ENCODE results near the gene CFAP119. TPM values are rescaled to one million over a fixed set of nuclear protein-coding genes. Genes with fewer than 3 reads are reported as not detected.

The CFAP119 gene
- total and polyA plus RNA-seq, 2 of the 8 experiments (the other 6 are each of a cell fraction or from before 2014, with no cell fraction given): 5.6 to 6.0 TPM

DNA sequence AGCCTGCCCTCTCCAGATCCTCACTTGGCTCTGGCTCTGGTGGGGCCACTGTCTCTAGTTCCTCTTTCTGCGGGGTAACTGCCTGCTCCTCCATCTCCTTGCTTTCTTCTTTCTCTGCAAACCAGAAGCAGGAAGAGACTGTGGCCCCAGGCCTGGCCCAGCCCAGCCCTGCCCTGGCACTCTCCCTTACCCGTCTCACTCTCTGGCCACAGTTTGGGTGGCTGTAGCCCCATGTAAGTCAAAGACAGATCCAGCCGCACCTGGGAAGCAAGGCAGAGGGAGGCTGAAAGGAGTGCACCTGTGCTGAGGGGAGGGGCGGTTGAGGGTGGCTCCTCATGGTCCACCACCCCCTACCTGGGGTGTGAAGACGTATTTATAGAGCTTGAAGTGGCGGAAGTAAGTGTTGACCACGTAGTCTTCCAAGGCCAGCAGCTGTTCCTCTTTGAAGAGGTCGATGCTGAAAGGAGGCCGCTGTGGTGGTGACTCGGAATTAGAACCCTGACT is 2.8 kb downstream of the CFAP119 start:
- peaks cover 0 to 25% (median 12%) of the 10 kb centered on the region in 4 experiments; a peak in 6 of 8 replicates for H3K36me3 ChIP-seq (ENCODE audit: control insufficient read depth in 2 of 4, insufficient read depth in 4 of 4, low read length in 3 of 4)
- H3K79me1 ChIP-seq (ENCODE audit: low read depth, low read length): peaks cover 3% of the 10 kb centered on the region; the same call in 1 of the 2 replicates
- no peak overlapping the region for H2BK20ac ChIP-seq (ENCODE audit: low read length)
- H4K8ac ChIP-seq (ENCODE audit: extremely low read depth, insufficient read depth, low read length): no peak overlapping the region
- H2BK12ac ChIP-seq (ENCODE audit: low read depth, low read length): no peak overlapping the region
- H4K91ac ChIP-seq (replicated peaks; ENCODE audit: insufficient read length, low read length): no peak overlapping the region
- no peak overlapping the region for H2BK5ac ChIP-seq (ENCODE audit: low read depth, low read length)
- no peak overlapping the region for H3K56ac ChIP-seq (replicated peaks; ENCODE audit: insufficient read length, low read depth, low read length)
- H4K20me1 ChIP-seq (replicated peaks in 1 of 2; ENCODE audit: control insufficient read depth in 1 of 2, insufficient read depth in 2 of 2, low read length in 2 of 2): peaks cover 5 to 10% of the 10 kb centered on the region in 2 experiments
- H3K9ac ChIP-seq (replicated peaks in 1 of 4; ENCODE audit: extremely low read depth in 1 of 4, low read depth in 3 of 4, low read length in 3 of 4): no peak overlapping the region
- no peak overlapping the region for H3K4ac ChIP-seq (replicated peaks; ENCODE audit: insufficient read length, low read depth, low read length)
- H3K27me3 ChIP-seq (replicated peaks in 1 of 4; ENCODE audit: control insufficient read depth in 3 of 4, extremely low read depth in 1 of 4, insufficient read depth in 3 of 4, low read length in 3 of 4): no peaks in the 10 kb centered on the region; a peak in 1 of 7 replicates
- H3K18ac ChIP-seq (ENCODE audit: extremely low read depth, low read length): no peak overlapping the region
- no peak overlapping the region for H2AK5ac ChIP-seq (ENCODE audit: low read depth, low read length)
- H3K4me1 ChIP-seq (replicated peaks in 1 of 4; ENCODE audit: control insufficient read depth in 3 of 4, insufficient read depth in 4 of 4, low read length in 3 of 4): peaks cover 0 to 11% (median 2%) of the 10 kb centered on the region in 4 experiments; a peak in 4 of 7 replicates
- H3K14ac ChIP-seq (ENCODE audit: insufficient read length): no peak overlapping the region
- H3K23me2 ChIP-seq (ENCODE audit: low read depth, low read length): peaks cover 14% of the 10 kb centered on the region
- no peak overlapping the region for H3K4me3 ChIP-seq (ENCODE audit: extremely low read depth in 1 of 4, insufficient read depth in 2 of 4, low read depth in 3 of 4, low read length in 4 of 4)
- no peak overlapping the region for H3K27ac ChIP-seq (ENCODE audit: low read depth, low read length)
- H2AFZ ChIP-seq (ENCODE audit: low read length): no peak overlapping the region
- no peak overlapping the region for H2BK15ac ChIP-seq (ENCODE audit: low read length)
- H3K79me2 ChIP-seq (ENCODE audit: control insufficient read depth in 1 of 2, insufficient read depth in 2 of 2, low read length in 2 of 2): peaks cover 4 to 17% of the 10 kb centered on the region in 2 experiments; a peak in 2 of 4 replicates
- H3K4me2 ChIP-seq (ENCODE audit: insufficient read depth in 1 of 2, low read depth in 2 of 2, low read length in 2 of 2): no peak overlapping the region
- no peak overlapping the region for H3K23ac ChIP-seq (ENCODE audit: insufficient read length)
- no peak for FAIRE-seq
- CTCF ChIA-PET (ENCODE audit: partially characterized antibody): interaction anchor here (0.6 to 1.8 kb wide), 3 partner anchors 18 to 1815 kb away, joined by 3 to 5 read pairs (median 3); no protein-coding TSS in a partner anchor
- POLR2A ChIA-PET (ENCODE audit: partially characterized antibody): interaction anchor here (0.6 to 9.0 kb wide), 6 partner anchors 9 to 74 kb away, joined by 3 to 92 read pairs (median 14); partner anchors contain the start of gene PHKG2
- 91% methylated on average over 10 of the region's 10 CpGs; no CpG with 5 or more reads in 1 of the 2 experiments for WGBS, 2 experiments (ENCODE audit: extremely low coverage in 1 of 2, insufficient coverage in 1 of 2, insufficient read length in 1 of 2, insufficient replicate concordance in 2 of 2, low coverage in 1 of 2, low lambda C conversion rate in 2 of 2, missing lambda C conversion rate in 1 of 2)
- no peak overlapping the region for H4K5ac ChIP-seq (ENCODE audit: insufficient read length, low read depth, low read length)
- H3K9me3 ChIP-seq (ENCODE audit: insufficient read depth in 2 of 2, low read depth in 1 of 2, low read length in 1 of 2): no peaks in the 10 kb centered on the region
- H2BK120ac ChIP-seq (replicated peaks; ENCODE audit: low read depth, low read length): no peak overlapping the region
- DNase-seq (ENCODE audit: low read depth in 1 of 2, low spot score in 2 of 2): no peak
- TF ChIP-seq SUZ12 (IDR thresholded peaks at IDR 0.05; ENCODE audit: low read length) (no peak), RAD21 (IDR thresholded peaks at IDR 0.05 in 1 of 2, conservative IDR thresholded peaks at IDR 0.05 in 1 of 2; ENCODE audit: low read depth in 2 of 2, low read length in 2 of 2) (no peak), SP2 (IDR thresholded peaks at IDR 0.05; ENCODE audit: low read length) (no peak), SAP30 (IDR thresholded peaks at IDR 0.05; ENCODE audit: insufficient read depth, insufficient replicate concordance, low read length) (no peak), SRF (IDR thresholded peaks at IDR 0.05; ENCODE audit: low read depth, low read length) (no peak), EP300 (IDR thresholded peaks at IDR 0.05; ENCODE audit: borderline replicate concordance in 1 of 2, low read depth in 2 of 2, low read length in 2 of 2) (no peak), CHD1 (IDR thresholded peaks at IDR 0.05; ENCODE audit: low read depth, low read length) (no peak), NANOG (IDR thresholded peaks at IDR 0.05; ENCODE audit: insufficient read depth, low read depth, low read length, poor library complexity, severe bottlenecking) (no peak), SIRT6 (IDR thresholded peaks at IDR 0.05; ENCODE audit: low read length) (no peak), YY1 (IDR thresholded peaks at IDR 0.05; ENCODE audit: low read depth, low read length) (no peak)
- TF ChIP-seq, protein P1, sequence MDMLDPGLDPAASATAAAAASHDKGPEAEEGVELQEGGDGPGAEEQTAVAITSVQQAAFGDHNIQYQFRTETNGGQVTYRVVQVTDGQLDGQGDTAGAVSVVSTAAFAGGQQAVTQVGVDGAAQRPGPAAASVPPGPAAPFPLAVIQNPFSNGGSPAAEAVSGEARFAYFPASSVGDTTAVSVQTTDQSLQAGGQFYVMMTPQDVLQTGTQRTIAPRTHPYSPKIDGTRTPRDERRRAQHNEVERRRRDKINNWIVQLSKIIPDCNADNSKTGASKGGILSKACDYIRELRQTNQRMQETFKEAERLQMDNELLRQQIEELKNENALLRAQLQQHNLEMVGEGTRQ (IDR thresholded peaks at IDR 0.05; ENCODE audit: low read length): no peak

Data from H1 (cell line).